DND-41 (cell line): ENCODE measurements around the gene GNB3.
"Not testable (repeated sequence)": the region's sequence is repeated elsewhere in the genome, so short reads cannot be mapped to it uniquely, and the experiment has no call there.

ENCODE experiments used
- ATAC-seq: fragments of 200-7000 bp; cut with Tn5 transposase; 3 replicates; pipeline ENCODE4 v1.9.1; 2021; ENCODE audit warnings: low read depth; ENCODE audit not compliant: insufficient read depth
- DNase-seq: peaks from one replicate; pipeline ENCODE4 v3.0.0-alpha.2; 2020
- H2AFZ ChIP-seq: 2 replicates; pipeline ENCODE4 v1.6.0; 2012; ENCODE audit warnings: low read depth, low read length
- H3K27ac ChIP-seq: 2 replicates; pipeline ENCODE4 v1.5.1; 2012; ENCODE audit warnings: low read length, inconsistent platforms
- H3K27me3 ChIP-seq: fragments of 200-600 bp; sonication (generic); 2 replicates; pipeline ENCODE4 v1.6.0; 2012; ENCODE audit warnings: low read length, mild to moderate bottlenecking, inconsistent platforms; ENCODE audit not compliant: insufficient read depth, poor library complexity
- H3K36me3 ChIP-seq: 2 replicates; pipeline ENCODE4 v1.5.1; 2012; ENCODE audit warnings: low read length, inconsistent platforms; ENCODE audit not compliant: insufficient read depth
- H3K4me1 ChIP-seq: 2 replicates; pipeline ENCODE4 v1.5.1; 2012; ENCODE audit warnings: mild to moderate bottlenecking, low read length; ENCODE audit not compliant: insufficient read depth
- H3K4me2 ChIP-seq: 2 replicates; pipeline ENCODE4 v1.6.0; 2012; ENCODE audit warnings: mild to moderate bottlenecking, moderate library complexity, low read length, inconsistent platforms; ENCODE audit not compliant: insufficient read depth
- H3K4me3 ChIP-seq, 2 experiments: fragments of 200-600 bp in 1 of 2; shearing (Covaris generic) in 1 of 2; 2 replicates each; pipeline ENCODE4 v1.5.1; 2012 to 2016; ENCODE audit warnings: inconsistent platforms in 2 of 2, low read length in 2 of 2, mild to moderate bottlenecking in 2 of 2, low read depth in 1 of 2, moderate library complexity in 1 of 2
- H3K79me2 ChIP-seq: 2 replicates; pipeline ENCODE4 v1.6.0; 2012; ENCODE audit warnings: low read length, inconsistent platforms; ENCODE audit not compliant: insufficient read depth
- H3K9ac ChIP-seq: 2 replicates; pipeline ENCODE4 v1.6.0; 2012; ENCODE audit warnings: low read depth, mild to moderate bottlenecking, inconsistent platforms, low read length, moderate library complexity
- H3K9me3 ChIP-seq: 2 replicates; pipeline ENCODE4 v1.5.1; 2012; ENCODE audit warnings: low read length, moderate library complexity, mild to moderate bottlenecking, inconsistent platforms; ENCODE audit not compliant: insufficient read depth, severe bottlenecking
- H4K20me1 ChIP-seq: 2 replicates; pipeline ENCODE4 v1.6.0; 2012; ENCODE audit warnings: low read length; ENCODE audit not compliant: insufficient read depth
- CTCF ChIP-seq: IDR thresholded peaks from 2 replicates; pipeline ENCODE4 v1.5.1; 2012; ENCODE audit warnings: borderline replicate concordance, low read length, moderate library complexity, mild to moderate bottlenecking; ENCODE audit not compliant: poor library complexity, severe bottlenecking; ENCODE audit errors: extremely low read depth
- EZH2 ChIP-seq: IDR thresholded peaks from 3 replicates; pipeline ENCODE4 v1.6.1; 2012; ENCODE audit warnings: borderline replicate concordance, low read depth, mild to moderate bottlenecking, moderate library complexity, low read length, inconsistent platforms; ENCODE audit not compliant: severe bottlenecking

Gene GNB3

GRCh38 chr12:6890789-6891645 is 50.3 kb downstream of the GNB3 start:
- peak overlapping the region; percentile 44 to 67 for H3K4me3 ChIP-seq
- no peaks in the 10 kb centered on the region for H4K20me1 ChIP-seq
- H3K9ac ChIP-seq = peak overlapping the region; percentile 90
- peaks cover 23% of the 10 kb centered on the region for H3K4me1 ChIP-seq
- ATAC-seq (peak; percentile 92), DNase-seq (peak; percentile 99)
- peaks cover 6% of the 10 kb centered on the region; the same call in 1 of the 2 replicates for H3K79me2 ChIP-seq
- H3K36me3 ChIP-seq = no peaks in the 10 kb centered on the region
- TF ChIP-seq CTCF (peak; percentile 82), EZH2 (no peak)
- peak overlapping the region; percentile 94 for H2AFZ ChIP-seq
- peak overlapping the region; percentile 97 for H3K27ac ChIP-seq
- no peaks in the 10 kb centered on the region for H3K27me3 ChIP-seq
- H3K9me3 ChIP-seq = no peaks in the 10 kb centered on the region
- peak overlapping the region; percentile 67 for H3K4me2 ChIP-seq

DNA sequence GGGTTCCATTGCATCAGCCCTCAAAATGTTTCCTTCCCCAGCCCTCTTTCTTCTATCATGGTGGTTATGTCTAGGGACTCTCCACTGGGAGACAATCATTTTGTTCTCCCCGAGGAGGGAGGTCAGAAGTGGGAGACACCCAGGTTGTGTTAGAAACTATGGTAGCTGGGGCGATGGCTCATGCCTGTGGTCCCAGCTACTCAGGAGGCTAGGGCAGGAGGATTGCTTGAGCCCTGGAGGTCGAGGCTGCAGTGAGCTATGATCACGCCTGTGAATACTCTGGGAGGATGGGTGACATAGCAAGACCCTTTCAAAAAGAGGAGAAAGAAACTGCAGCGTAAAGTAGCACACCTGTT is 50.9 kb downstream of the GNB3 start:
- Histone ChIP-seq H3K79me2 (peaks cover 6% of the 10 kb centered on the region; the same call in 1 of the 2 replicates), H3K4me2 (peak overlapping the region; percentile 67), H3K27me3 (no peaks in the 10 kb centered on the region), H3K4me3 (peak overlapping the region; percentile 44 to 67; a peak in 3 of 4 replicates), H3K9me3 (no peaks in the 10 kb centered on the region), H4K20me1 (no peaks in the 10 kb centered on the region), H3K36me3 (no peaks in the 10 kb centered on the region), H3K9ac (peak overlapping the region; percentile 90), H3K27ac (peak overlapping the region; percentile 97), H2AFZ (peak overlapping the region; percentile 94), H3K4me1 (peaks cover 23% of the 10 kb centered on the region)
- DNase-seq (peak; percentile 30), ATAC-seq (peak; percentile 17)
- TF ChIP-seq CTCF (no peak), EZH2 (no peak)

- not testable (repeated sequence) for H3K9me3 ChIP-seq, H3K36me3 ChIP-seq, H3K27ac ChIP-seq, H3K4me3 ChIP-seq, H2AFZ ChIP-seq, H3K27me3 ChIP-seq, H4K20me1 ChIP-seq, DNase-seq, H3K79me2 ChIP-seq, H3K9ac ChIP-seq, ATAC-seq
- peaks cover 23% of the 10 kb centered on the region for H3K4me1 ChIP-seq
- H3K4me2 ChIP-seq = peak overlapping the region; percentile 67; the same call in 1 of the 2 replicates
Measured at GRCh38 chr12:6892683-6893082, 52.0 kb downstream of the GNB3 start.

DNA sequence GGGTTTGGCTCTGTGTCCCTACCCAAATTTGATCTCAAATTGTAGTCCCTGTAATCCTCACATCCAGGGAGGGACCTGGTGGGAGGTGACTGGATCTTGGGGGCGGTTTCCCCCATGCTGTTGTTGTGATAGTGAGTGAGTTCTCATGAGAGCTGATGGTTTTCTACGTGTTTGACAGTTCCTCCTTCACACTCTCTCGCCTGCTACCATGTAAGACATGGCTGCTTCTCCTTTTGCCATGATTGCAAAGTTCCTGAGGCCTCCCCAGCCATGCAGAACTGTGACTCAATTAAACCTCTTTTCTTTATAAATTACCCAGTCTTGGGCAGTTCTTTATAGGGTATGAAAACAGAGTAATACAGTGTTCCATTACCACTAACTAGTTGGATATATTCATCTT is 53.6 kb downstream of the GNB3 start:
- Histone ChIP-seq H3K4me2 (no peak overlapping the region), H3K27ac (no peak overlapping the region), H3K79me2 (peaks cover 6% of the 10 kb centered on the region; the same call in 1 of the 2 replicates), H4K20me1 (no peaks in the 10 kb centered on the region), H3K9me3 (no peaks in the 10 kb centered on the region), H3K4me3 (no peak overlapping the region), H3K4me1 (peaks cover 23% of the 10 kb centered on the region), H3K9ac (no peak overlapping the region), H3K36me3 (no peaks in the 10 kb centered on the region), H2AFZ (no peak overlapping the region), H3K27me3 (no peaks in the 10 kb centered on the region)
- no peak for ATAC-seq
- TF ChIP-seq EZH2 (no peak), CTCF (no peak)
- DNase-seq = no peak
